Neural progenitor cell (in vitro differentiated cells): Measurements from ENCODE around the gene HEATR5A.

Source experiments
- CTCF ChIP-seq: fragments of 200-600 bp; sonication (generic); IDR thresholded peaks from 2 replicates; pipeline ENCODE4 v1.5.1; 2017; ENCODE audit warnings: antibody characterized with exemption, mild to moderate bottlenecking
- EZH2 ChIP-seq: fragments of 200-600 bp; sonication (generic); IDR thresholded peaks from 2 replicates; pipeline ENCODE4 v1.6.1; 2017; ENCODE audit warnings: antibody characterized with exemption, mild to moderate bottlenecking, moderate library complexity
- EZH2phosphoT487 ChIP-seq: fragments of 200-600 bp; sonication (generic); IDR thresholded peaks from 2 replicates; pipeline ENCODE4 v1.6.1; 2017; ENCODE audit warnings: antibody characterized with exemption

GRCh38 chr14:31371646-31372045 is 48.7 kb downstream of the HEATR5A start:
- TF ChIP-seq CTCF (no peak), EZH2 (no peak), EZH2phosphoT487 (no peak)
